ENCODE data around the gene C8B. TPM values are rescaled to one million over a fixed set of nuclear protein-coding genes. Genes with fewer than 3 reads are reported as not detected.

Gene C8B
- total RNA-seq, 1 donor from 2014 or later, result not detected

- no peak for DNase-seq
- peaks cover 2% of the 10 kb centered on the region for H3K27me3 Mint-ChIP-seq (ENCODE audit: unreplicated experiment)
- H3K4me1 Mint-ChIP-seq (ENCODE audit: low read depth, unreplicated experiment), result peaks cover 37% of the 10 kb centered on the region
- peak overlapping the region; percentile 52 for H3K27ac Mint-ChIP-seq (ENCODE audit: unreplicated experiment)
- no peak for TF ChIP-seq CTCF (IDR thresholded peaks at IDR 0.05; ENCODE audit: partially characterized antibody, unreplicated experiment)
- peaks cover 4% of the 10 kb centered on the region for H3K9me3 Mint-ChIP-seq (ENCODE audit: unreplicated experiment)
- no peak overlapping the region for H3K4me3 Mint-ChIP-seq (ENCODE audit: unreplicated experiment)
- H3K36me3 Mint-ChIP-seq (ENCODE audit: unreplicated experiment), result no peaks in the 10 kb centered on the region
Observed at GRCh38 chr1:56992318-56993125, 26.7 kb upstream of the C8B start.

- Mint-ChIP-seq H3K4me1 (ENCODE audit: low read depth, unreplicated experiment) (peaks cover 36% of the 10 kb centered on the region), H3K27ac (ENCODE audit: unreplicated experiment) (no peak overlapping the region), H3K27me3 (ENCODE audit: unreplicated experiment) (peaks cover 2% of the 10 kb centered on the region), H3K36me3 (ENCODE audit: unreplicated experiment) (no peaks in the 10 kb centered on the region), H3K9me3 (ENCODE audit: unreplicated experiment) (peaks cover 5% of the 10 kb centered on the region), H3K4me3 (ENCODE audit: unreplicated experiment) (no peak overlapping the region)
- no peak for DNase-seq
- TF ChIP-seq CTCF (IDR thresholded peaks at IDR 0.05; ENCODE audit: partially characterized antibody, unreplicated experiment), result no peak
Observed at GRCh38 chr1:56991576-56991975, 25.8 kb upstream of the C8B start.

GRCh38 chr1:56986397-56986796 is 20.6 kb upstream of the C8B start:
- no peak for DNase-seq
- no peaks in the 10 kb centered on the region for H3K4me1 Mint-ChIP-seq (ENCODE audit: low read depth, unreplicated experiment)
- peaks cover 3% of the 10 kb centered on the region for H3K36me3 Mint-ChIP-seq (ENCODE audit: unreplicated experiment)
- no peaks in the 10 kb centered on the region for H3K27me3 Mint-ChIP-seq (ENCODE audit: unreplicated experiment)
- no peak overlapping the region for H3K4me3 Mint-ChIP-seq (ENCODE audit: unreplicated experiment)
- no peak for TF ChIP-seq CTCF (IDR thresholded peaks at IDR 0.05; ENCODE audit: partially characterized antibody, unreplicated experiment)
- peaks cover 4% of the 10 kb centered on the region for H3K9me3 Mint-ChIP-seq (ENCODE audit: unreplicated experiment)
- no peak overlapping the region for H3K27ac Mint-ChIP-seq (ENCODE audit: unreplicated experiment)

GRCh38 chr1:56985857-56986256 is 20.0 kb upstream of the C8B start:
- Mint-ChIP-seq H3K27ac (ENCODE audit: unreplicated experiment) (no peak overlapping the region), H3K4me3 (ENCODE audit: unreplicated experiment) (no peak overlapping the region), H3K27me3 (ENCODE audit: unreplicated experiment) (peaks cover under 1% of the 10 kb centered on the region), H3K9me3 (ENCODE audit: unreplicated experiment) (peaks cover 4% of the 10 kb centered on the region), H3K4me1 (ENCODE audit: low read depth, unreplicated experiment) (no peaks in the 10 kb centered on the region), H3K36me3 (ENCODE audit: unreplicated experiment) (peaks cover 3% of the 10 kb centered on the region)
- TF ChIP-seq CTCF (IDR thresholded peaks at IDR 0.05; ENCODE audit: partially characterized antibody, unreplicated experiment), result no peak
- no peak for DNase-seq

- Mint-ChIP-seq H3K27me3 (ENCODE audit: unreplicated experiment) (peaks cover 4% of the 10 kb centered on the region), H3K4me3 (ENCODE audit: unreplicated experiment) (no peak overlapping the region), H3K36me3 (ENCODE audit: unreplicated experiment) (peaks cover 3% of the 10 kb centered on the region), H3K27ac (ENCODE audit: unreplicated experiment) (no peak overlapping the region), H3K9me3 (ENCODE audit: unreplicated experiment) (peaks cover 5% of the 10 kb centered on the region), H3K4me1 (ENCODE audit: low read depth, unreplicated experiment) (peaks cover 10% of the 10 kb centered on the region)
- DNase-seq, result no peak
- no peak for TF ChIP-seq CTCF (IDR thresholded peaks at IDR 0.05; ENCODE audit: partially characterized antibody, unreplicated experiment)
Observed at GRCh38 chr1:56983484-56983883, 17.7 kb upstream of the C8B start.
